T-helper 1 cell treated with Interleukin-12 subunit alpha and Interleukin-12 subunit beta and Interleukin-4 antibody, amounts not matched to agents 30 ng/mL and 1 ng/mL, for 36 hours (primary cell): ENCODE measurements around the gene ARHGEF19. TPM values are rescaled to one million over a fixed set of nuclear protein-coding genes. Genes with fewer than 3 reads are reported as not detected.

ENCODE experiments used
- intact Hi-C: fragments of 100-400 bp; cut with micrococcal nuclease; formaldehyde crosslinking; loops from one replicate; pipeline ENCODE4 v1.15.1; 2024
- total RNA-seq: library from RNA; stranded (reverse); gene quantifications from 2 replicates; pipeline ENCODE4 v1.2.3, GENCODE V29; 2022

ARHGEF19 gene
- total RNA-seq, 1 donor from 2014 or later, result 8.2 TPM

- intact Hi-C loops, result no loop called here
These were observed 59.9 kb downstream of the ARHGEF19 start for GRCh38 chr1:16152481-16153087.

GRCh38 chr1:16151995-16152384, 60.5 kb downstream of the ARHGEF19 start:
- intact Hi-C loops, result no loop called here

GRCh38 chr1:16151196-16151994, 61.1 kb downstream of the ARHGEF19 start:
- intact Hi-C loops, result no loop called here

- intact Hi-C loops, result no loop called here
These were observed 61.9 kb downstream of the ARHGEF19 start for GRCh38 chr1:16150508-16150907.

- intact Hi-C loops, result no loop called here
These were observed 62.6 kb downstream of the ARHGEF19 start for GRCh38 chr1:16149702-16150488.

- intact Hi-C loops, result no loop called here
These were observed 63.3 kb downstream of the ARHGEF19 start for GRCh38 chr1:16149146-16149545.

- intact Hi-C loops, result no loop called here
These were observed 63.9 kb downstream of the ARHGEF19 start for GRCh38 chr1:16148329-16149092.

Other genes with a start within 250 kb of the ARHGEF19 start
- 55.2 and 56.5 TPM in 2 replicates for gene ZBTB17, start 236.6 kb downstream of the ARHGEF19 start, total RNA-seq
- not detected in 2 replicates for gene SRARP, start 208.4 kb downstream of the ARHGEF19 start, total RNA-seq
- not detected in 2 replicates for gene HSPB7, start 194.6 kb downstream of the ARHGEF19 start, total RNA-seq
- not detected in 2 replicates for gene CLCNKA, start 190.6 kb downstream of the ARHGEF19 start, total RNA-seq
- gene CLCNKB, start 168.9 kb downstream of the ARHGEF19 start, total RNA-seq, result not detected in 2 replicates
- gene FAM131C, start 139.0 kb downstream of the ARHGEF19 start, total RNA-seq, result 1.2 and 1.3 TPM in 2 replicates
- not detected in 2 replicates for gene EPHA2, start 56.6 kb downstream of the ARHGEF19 start, total RNA-seq
- gene CPLANE2, start 24.5 kb upstream of the ARHGEF19 start, total RNA-seq, result 6.1 and 6.4 TPM in 2 replicates
- 20.0 and 20.1 TPM in 2 replicates for gene FBXO42, start 139.8 kb upstream of the ARHGEF19 start, total RNA-seq
- 179 and 189 TPM in 2 replicates for gene SZRD1, start 154.6 kb upstream of the ARHGEF19 start, total RNA-seq
- gene SPATA21, start 224.8 kb upstream of the ARHGEF19 start, total RNA-seq, result 0.12 TPM in 1 of 2 replicates, not detected in the other
- 150 and 154 TPM in 2 replicates for gene NECAP2, start 228.1 kb upstream of the ARHGEF19 start, total RNA-seq